MM.1S (cell line): Measurements from ENCODE around the gene RRAGD.
A peak's percentile ranks its signal among the peaks of the same experiment; 100 is the strongest.

ENCODE experiments used
- DNase-seq: peaks from one replicate; pipeline ENCODE4 v3.0.0-alpha.2; 2015
- H2AFZ ChIP-seq: fragments of 300-600 bp; sonication (generic); 2 replicates; pipeline ENCODE4 v1.6.0; 2016; ENCODE audit warnings: antibody characterized with exemption, low read length
- H3F3A ChIP-seq: fragments of 300-600 bp; sonication (generic); 2 replicates; pipeline ENCODE4 v1.6.1; 2016; ENCODE audit warnings: mild to moderate bottlenecking, antibody characterized with exemption, low read length, moderate library complexity, mixed read lengths; ENCODE audit not compliant: insufficient read depth
- H3K27ac ChIP-seq: fragments of 300-600 bp; sonication (generic); 2 replicates; pipeline ENCODE4 v1.5.1; 2016; ENCODE audit warnings: mild to moderate bottlenecking, low read length
- H3K27me3 ChIP-seq: fragments of 300-600 bp; sonication (generic); replicated peaks from 2 replicates; pipeline ENCODE4 v1.6.0; 2016; ENCODE audit warnings: low read length; ENCODE audit not compliant: insufficient read depth
- H3K36me3 ChIP-seq: fragments of 300-600 bp; sonication (generic); replicated peaks from 2 replicates; pipeline ENCODE4 v1.6.1; 2016; ENCODE audit warnings: mild to moderate bottlenecking, low read length, mixed read lengths; ENCODE audit not compliant: insufficient read depth
- H3K4me1 ChIP-seq: fragments of 300-600 bp; sonication (generic); 2 replicates; pipeline ENCODE4 v1.6.1; 2016; ENCODE audit warnings: low read length, mixed read lengths
- H3K4me2 ChIP-seq: fragments of 300-600 bp; sonication (generic); 2 replicates; pipeline ENCODE4 v1.6.0; 2016; ENCODE audit warnings: low read depth, low read length
- H3K4me3 ChIP-seq: fragments of 300-600 bp; sonication (generic); 2 replicates; pipeline ENCODE4 v1.5.1; 2016; ENCODE audit warnings: low read length, mixed read lengths
- H3K79me2 ChIP-seq: fragments of 300-600 bp; sonication (generic); 2 replicates; pipeline ENCODE4 v1.6.1; 2016; ENCODE audit warnings: mixed run types, low read length, mixed read lengths
- H3K9ac ChIP-seq: fragments of 300-600 bp; sonication (generic); 2 replicates; pipeline ENCODE4 v1.6.1; 2016; ENCODE audit warnings: low read length, mixed read lengths
- H3K9me2 ChIP-seq: fragments of 300-600 bp; sonication (generic); replicated peaks from 2 replicates; pipeline ENCODE4 v1.6.1; 2016; ENCODE audit warnings: mild to moderate bottlenecking, low read length, mixed read lengths; ENCODE audit not compliant: insufficient read depth
- H3K9me3 ChIP-seq: fragments of 300-600 bp; sonication (generic); replicated peaks from 2 replicates; pipeline ENCODE4 v1.6.1; 2016; ENCODE audit warnings: mild to moderate bottlenecking, low read length, mixed read lengths; ENCODE audit not compliant: insufficient read depth
- H4K20me1 ChIP-seq: fragments of 300-600 bp; sonication (generic); 2 replicates; pipeline ENCODE4 v1.6.1; 2016; ENCODE audit warnings: mild to moderate bottlenecking, low read length, moderate library complexity, mixed read lengths; ENCODE audit not compliant: insufficient read depth
- CTCF ChIP-seq: fragments of 300-600 bp; sonication (generic); IDR thresholded peaks from 2 replicates; pipeline ENCODE4 v1.5.1; 2016; ENCODE audit warnings: antibody characterized with exemption, low read length, mixed read lengths
- EZH2 ChIP-seq: fragments of 300-600 bp; sonication (generic); optimal IDR thresholded peaks from 2 replicates; pipeline ENCODE3; 2017; ENCODE audit warnings: low read depth, mild to moderate bottlenecking, antibody characterized with exemption, low read length, mixed read lengths
- EZH2phosphoT487 ChIP-seq: fragments of 300-600 bp; sonication (generic); IDR thresholded peaks from 2 replicates; pipeline ENCODE4 v1.6.1; 2018; ENCODE audit warnings: antibody characterized with exemption, low read length

Gene RRAGD

GRCh38 chr6:89434954-89435353 lies 22.9 kb upstream of the RRAGD start:
- H3F3A ChIP-seq = no peaks in the 10 kb centered on the region
- TF ChIP-seq CTCF = no peak
- no peak for TF ChIP-seq EZH2phosphoT487
- no peak for TF ChIP-seq EZH2

GRCh38 chr6:89434150-89434499 lies 22.1 kb upstream of the RRAGD start:
- no peaks in the 10 kb centered on the region for H4K20me1 ChIP-seq
- TF ChIP-seq CTCF (no peak), EZH2 (no peak), EZH2phosphoT487 (no peak)
- no peak overlapping the region for H3K4me3 ChIP-seq
- no peaks in the 10 kb centered on the region for H3K9me3 ChIP-seq
- H3F3A ChIP-seq = no peaks in the 10 kb centered on the region
- H3K79me2 ChIP-seq = no peaks in the 10 kb centered on the region
- no peaks in the 10 kb centered on the region for H3K27me3 ChIP-seq
- H3K4me2 ChIP-seq = peak overlapping the region; percentile 86; the same call in 1 of the 2 replicates
- no peak overlapping the region for H3K9ac ChIP-seq
- no peak overlapping the region for H3K27ac ChIP-seq
- DNase-seq = no peak
- 0 out of 2 replicates have a peak, but pooled peaks cover 5% of the 10 kb centered on the region for H3K4me1 ChIP-seq
- no peaks in the 10 kb centered on the region for H3K9me2 ChIP-seq
- no peak overlapping the region for H2AFZ ChIP-seq
- H3K36me3 ChIP-seq = no peaks in the 10 kb centered on the region

More at GRCh38 chr6:89434954-89435353, 22.9 kb upstream of the RRAGD start:
- Histone ChIP-seq H3K36me3 (no peaks in the 10 kb centered on the region), H3K4me1 (0 out of 2 replicates have a peak, but pooled peaks cover 5% of the 10 kb centered on the region), H3K27me3 (no peaks in the 10 kb centered on the region), H2AFZ (no peak overlapping the region), H3K9me2 (no peaks in the 10 kb centered on the region), H3K9me3 (no peaks in the 10 kb centered on the region), H3K9ac (no peak overlapping the region), H3K27ac (no peak overlapping the region), H3K79me2 (no peaks in the 10 kb centered on the region), H3K4me3 (no peak overlapping the region), H3K4me2 (no peak overlapping the region), H4K20me1 (no peaks in the 10 kb centered on the region)
- no peak for DNase-seq

DNA sequence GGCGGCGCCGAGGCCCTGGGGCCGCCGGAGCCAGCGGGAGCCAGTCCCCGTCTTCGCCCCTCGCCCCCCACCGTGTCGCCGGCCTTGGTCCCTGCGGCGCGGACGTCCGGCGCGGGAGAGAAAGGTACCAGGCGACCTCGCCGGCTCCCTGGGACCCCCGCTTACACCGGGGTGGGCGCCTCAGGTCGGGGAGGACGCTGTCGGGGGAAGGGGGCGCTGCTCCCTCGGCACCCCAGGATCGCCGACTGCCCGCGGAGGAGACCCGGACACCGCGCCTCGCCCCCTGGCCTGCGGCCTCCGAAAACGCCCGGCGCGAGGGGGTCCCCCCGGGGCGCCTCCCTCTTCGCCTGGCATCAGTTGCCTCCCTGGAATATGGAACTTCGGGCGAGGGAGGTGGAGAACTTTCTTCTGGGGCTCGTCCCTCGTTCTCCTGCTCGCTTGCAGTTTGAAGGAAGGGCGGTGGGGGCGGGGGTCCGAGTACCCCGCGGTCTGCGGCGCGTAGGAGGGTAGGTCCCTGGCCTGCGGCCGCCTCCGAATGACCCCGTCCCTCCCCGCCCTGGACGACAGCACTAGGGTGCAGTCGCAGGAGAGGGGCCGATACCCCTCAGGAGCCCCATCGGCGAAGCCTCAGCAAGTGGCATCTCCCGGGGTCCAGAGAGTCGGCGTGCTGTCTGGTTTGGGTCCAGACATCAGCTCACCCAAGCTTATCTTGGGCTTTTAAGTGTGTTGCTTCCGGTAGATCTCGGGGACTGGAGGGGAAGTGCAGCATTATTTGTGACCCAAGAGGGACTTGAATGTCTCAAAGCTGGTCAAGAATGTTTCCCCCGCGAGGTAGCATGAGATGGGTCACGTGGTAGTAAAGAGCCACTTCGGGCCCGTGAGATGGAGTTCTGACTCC lies 21.4 kb upstream of the RRAGD start:
- Histone ChIP-seq H3K4me3 (peak overlapping the region; percentile 74), H3K36me3 (no peaks in the 10 kb centered on the region), H3F3A (no peaks in the 10 kb centered on the region), H3K79me2 (no peaks in the 10 kb centered on the region), H3K4me1 (0 out of 2 replicates have a peak, but pooled peaks cover 5% of the 10 kb centered on the region), H2AFZ (peak overlapping the region; percentile 89), H3K9me2 (no peaks in the 10 kb centered on the region), H3K4me2 (peak overlapping the region; percentile 86), H3K9me3 (no peaks in the 10 kb centered on the region), H3K27me3 (no peaks in the 10 kb centered on the region), H3K27ac (no peak overlapping the region), H3K9ac (peak overlapping the region; percentile 47; the same call in 1 of the 2 replicates), H4K20me1 (no peaks in the 10 kb centered on the region)
- peak; percentile 36 for DNase-seq
- TF ChIP-seq EZH2phosphoT487 = no peak
- TF ChIP-seq CTCF = no peak
- no peak for TF ChIP-seq EZH2
